HepG2 (cell line): ENCODE data around the gene ITPRIP. TPM values are rescaled to one million over a fixed set of nuclear protein-coding genes. Genes with fewer than 3 reads are reported as not detected.

Source experiments
- ATAC-seq: fragments of 200-7000 bp; cut with Tn5 transposase; 3 replicates; pipeline ENCODE4 v1.9.1; 2020; ENCODE audit warnings: mild to moderate bottlenecking, moderate library complexity
- BruUV-seq: library from RNA; stranded (reverse); fragments of 400-500 nt; replicated peaks from 2 replicates; lab custom pipeline; 2021; lab: Mats Ljungman, UMichigan
- CTCF ChIA-PET: fragments of 300-600 bp; formaldehyde crosslinking; extraction: SDS; loops from one replicate; lab custom pipeline; 2021; ENCODE audit warnings: low total read pairs, inconsistent platforms, low intra/inter-chr PET ratio; lab: Yijun Ruan, JAX
- POLR2A ChIA-PET: fragments of 350-600 bp; sonication (Branson Sonifier 250); formaldehyde crosslinking; loops from one replicate; lab custom pipeline; 2020; ENCODE audit warnings: antibody characterized with exemption, inconsistent platforms; lab: Yijun Ruan, JAX
- DNase-seq: peaks from one replicate; pipeline ENCODE4 v3.0.0-alpha.2; 2015; ENCODE audit warnings: low spot score
- FAIRE-seq: peaks from 3 replicates; lab custom pipeline; 2011; peaks lifted over from hg19 to GRCh38; lab: Jason Lieb, UNC
- H2AFZ ChIP-seq: one replicate; pipeline ENCODE4 v1.6.1; 2011; ENCODE audit warnings: low read length, inconsistent platforms
- H3K27ac ChIP-seq: fragments of 300-600 bp; 3 replicates; pipeline ENCODE4 v1.8.0; 2011; ENCODE audit warnings: mixed run types, mild to moderate bottlenecking, mixed read lengths, low read length, inconsistent platforms; ENCODE audit not compliant: insufficient read depth; ENCODE audit errors: extremely low read length
- H3K27me3 ChIP-seq, 2 experiments: fragments of 200-600 bp in 1 of 2; 2 replicates in 1 of 2; 3 replicates in 1 of 2; pipeline versions ENCODE4 v1.6.0 to v1.8.0; 2011; ENCODE audit warnings: low read length in 2 of 2, mild to moderate bottlenecking in 2 of 2, moderate library complexity in 2 of 2, inconsistent platforms in 1 of 2; ENCODE audit not compliant: insufficient read depth in 2 of 2, control insufficient read depth in 1 of 2
- H3K36me3 ChIP-seq, 2 experiments: fragments of 200-600 bp in 1 of 2; replicated peaks in 1 of 2; 2 replicates in 1 of 2; 3 replicates in 1 of 2; pipeline versions ENCODE4 v1.5.1 to v1.8.0; 2011; ENCODE audit warnings: low read length in 2 of 2, inconsistent platforms in 1 of 2; ENCODE audit not compliant: insufficient read depth in 2 of 2, control insufficient read depth in 1 of 2
- H3K4me1 ChIP-seq: 2 replicates; pipeline ENCODE4 v1.5.1; 2012; ENCODE audit warnings: low read length, inconsistent platforms; ENCODE audit not compliant: insufficient read depth
- H3K4me2 ChIP-seq: 2 replicates; pipeline ENCODE4 v1.6.0; 2011; ENCODE audit warnings: low read depth, low read length, inconsistent platforms
- H3K4me3 ChIP-seq, 3 experiments: fragments of 200-600 bp in 1 of 3; sonication (generic), shearing (Covaris generic) in 1 of 3; replicated peaks in 1 of 3; 2 replicates each; pipeline ENCODE4 v1.5.1; 2011 to 2016; ENCODE audit warnings: low read length in 3 of 3, inconsistent platforms in 2 of 3, low read depth in 2 of 3, mild to moderate bottlenecking in 2 of 3, control low read depth in 1 of 3, mixed read lengths in 1 of 3; ENCODE audit not compliant: insufficient read depth in 1 of 3
- H3K79me2 ChIP-seq: one replicate; pipeline ENCODE4 v1.6.1; 2011; ENCODE audit warnings: low read length, inconsistent platforms; ENCODE audit not compliant: insufficient read depth
- H3K9ac ChIP-seq: 2 replicates; pipeline ENCODE4 v1.6.0; 2011; ENCODE audit warnings: mild to moderate bottlenecking, low read depth, low read length, inconsistent platforms; ENCODE audit not compliant: insufficient read depth
- H3K9me3 ChIP-seq: 2 replicates; pipeline ENCODE4 v1.5.1; 2012; ENCODE audit warnings: mild to moderate bottlenecking, low read length
- H4K20me1 ChIP-seq: 2 replicates; pipeline ENCODE4 v1.6.0; 2011; ENCODE audit warnings: inconsistent platforms, mild to moderate bottlenecking, low read length, moderate library complexity; ENCODE audit not compliant: insufficient read depth
- BORCS8-MEF2B ChIP-seq: sonication (generic); formaldehyde crosslinking; IDR thresholded peaks from 2 replicates; pipeline ENCODE4 v1.8.0; 2022; ENCODE audit warnings: mild to moderate bottlenecking, missing genetic modification reagents
- IKZF1 ChIP-seq: fragments of 450-650 bp; IDR thresholded peaks from 2 replicates; pipeline ENCODE4 v1.7.1; 2016
- SMC3 ChIP-seq: IDR thresholded peaks from 2 replicates; pipeline ENCODE4 v1.6.1; 2011; ENCODE audit warnings: low read length, improper control_type of control experiment
- TRIM24 ChIP-seq: sonication (generic); formaldehyde crosslinking; IDR thresholded peaks from 2 replicates; pipeline ENCODE4 v1.8.0; 2022; ENCODE audit warnings: mild to moderate bottlenecking, missing genetic modification reagents
- ZNF282 ChIP-seq: fragments of 450-650 bp; IDR thresholded peaks from 2 replicates; pipeline ENCODE4 v1.6.1; 2018; ENCODE audit not compliant: partially characterized antibody
- ZNF558 ChIP-seq: sonication (generic); formaldehyde crosslinking; IDR thresholded peaks from 2 replicates; pipeline ENCODE4 v1.9.0; 2022; ENCODE audit warnings: mild to moderate bottlenecking, missing genetic modification reagents, borderline replicate concordance
- whole genome bisulfite sequencing: methylation state at CpG from one replicate; pipeline ENCODE4 v1.1.6; 2017; ENCODE audit warnings: low lambda C conversion rate; 5-methylcytosine and 5-hydroxymethylcytosine counted together
- in situ Hi-C: cut with HindIII; loops from 2 replicates; pipeline ENCODE4 v1.10.0; 2017; ENCODE audit warnings: low pct_unique_long_range_greater_than_20kb; ENCODE audit not compliant: extremely low pct_ligation_motif_present
- intact Hi-C: fragments of 100-400 bp; cut with micrococcal nuclease; formaldehyde crosslinking; loops from one replicate; pipeline ENCODE4 v1.10.0; 2022; ENCODE audit not compliant: unreplicated experiment
- polyA plus RNA-seq, 8 experiments: library from polyadenylated mRNA; depleted of rRNA in 3 of 8; stranded (reverse) in 7 of 8; unstranded in 1 of 8; fragments of >200 nt; fragmentation: Illumina TruSeq in 4 of 8; extraction: Trizol in 4 of 8; gene quantifications; 2 replicates each; pipeline versions ENCODE4 v1.2.1 to v1.2.3, GENCODE V29; 2011 to 2016; ENCODE audit warnings: low read depth in 4 of 8, missing spikeins in 1 of 8, mixed read lengths in 1 of 8; ENCODE audit not compliant: insufficient read depth in 1 of 8
- total RNA-seq, 5 experiments: library from RNA; depleted of rRNA; stranded (reverse); fragments of >200 nt; fragmentation: Illumina TruSeq; extraction: Trizol; gene quantifications; 2 replicates each; pipeline ENCODE4 v1.2.3, GENCODE V29; 2016; ENCODE audit warnings: low read depth in 1 of 5
- TF ChIP-seq, protein P1 (sequence below): sonication (generic); formaldehyde crosslinking; IDR thresholded peaks from 2 replicates; pipeline ENCODE4 v1.5.0; 2020; ENCODE audit warnings: missing genetic modification reagents, mild to moderate bottlenecking, borderline replicate concordance
- TF ChIP-seq, protein P2 (sequence below): sonication (generic); formaldehyde crosslinking; IDR thresholded peaks from 2 replicates; pipeline ENCODE4 v1.4.0; 2020; ENCODE audit warnings: mild to moderate bottlenecking, missing genetic modification reagents
- TF ChIP-seq, protein P3 (sequence below): sonication (generic); formaldehyde crosslinking; IDR thresholded peaks from 2 replicates; pipeline ENCODE4 v1.8.0; 2022; ENCODE audit warnings: mild to moderate bottlenecking, missing genetic modification reagents
- TF ChIP-seq, protein P4 (sequence below): sonication (generic); formaldehyde crosslinking; IDR thresholded peaks from one replicate; pipeline ENCODE4 v1.5.1; 2020; ENCODE audit warnings: mild to moderate bottlenecking, missing genetic modification reagents; ENCODE audit errors: not compliant biosample characterization

The ITPRIP gene
- total and polyA plus RNA-seq, 2 of the 13 experiments (the other 11 are each of a cell fraction or from before 2014, with no cell fraction given): 1.00 to 2.8 TPM

DNA sequence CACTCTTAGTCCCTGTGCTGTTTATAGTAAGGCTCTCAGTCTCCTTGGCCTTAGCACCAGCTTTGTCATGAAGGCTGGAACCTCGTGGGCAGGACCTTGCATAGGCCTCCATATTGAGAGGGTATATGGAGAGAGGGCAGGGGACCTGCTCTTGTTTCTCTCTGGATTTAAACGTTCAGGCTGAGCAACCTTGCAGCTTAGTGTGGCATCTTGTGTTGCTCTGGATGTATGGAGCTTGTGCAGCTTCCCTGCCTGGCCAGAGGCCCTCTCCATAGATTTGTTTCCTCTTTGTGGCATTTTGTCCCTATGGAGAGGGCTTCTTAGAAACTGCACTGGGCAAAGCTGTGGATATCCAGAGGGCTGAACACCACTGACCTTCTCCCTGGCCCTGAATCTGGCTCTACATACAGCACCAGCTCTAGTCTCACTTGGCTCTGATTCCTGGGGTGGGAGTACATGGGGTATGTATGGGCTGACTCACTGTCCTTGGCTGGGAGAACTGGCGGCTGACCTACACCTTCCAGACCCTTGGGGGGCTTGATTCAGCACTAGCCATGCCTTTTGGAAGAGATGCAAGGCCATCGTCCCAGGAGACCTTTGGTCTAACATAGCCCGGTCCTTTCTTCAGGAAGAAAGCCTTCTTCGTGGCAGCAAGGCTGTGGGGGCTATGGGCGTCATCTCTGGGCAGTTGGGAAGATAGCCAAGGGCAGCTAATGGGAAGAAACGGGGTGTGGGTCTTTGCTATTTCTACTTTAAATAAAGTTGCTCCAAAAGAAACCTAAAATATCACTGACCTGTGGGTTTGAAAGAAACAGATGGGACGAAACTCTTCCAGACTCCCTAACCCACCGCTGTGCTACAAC, 30.5 kb downstream of the ITPRIP start:
- in situ Hi-C loops: no loop called here
- H3K4me1 ChIP-seq: peaks cover 23% of the 10 kb centered on the region
- TF ChIP-seq ZNF282 (no peak), ZNF558 (CRISPR knock-in tag) (no peak), SMC3 (no peak), TRIM24 (no peak), IKZF1 (no peak), BORCS8-MEF2B (CRISPR knock-in tag) (no peak)
- TF ChIP-seq, protein P1, sequence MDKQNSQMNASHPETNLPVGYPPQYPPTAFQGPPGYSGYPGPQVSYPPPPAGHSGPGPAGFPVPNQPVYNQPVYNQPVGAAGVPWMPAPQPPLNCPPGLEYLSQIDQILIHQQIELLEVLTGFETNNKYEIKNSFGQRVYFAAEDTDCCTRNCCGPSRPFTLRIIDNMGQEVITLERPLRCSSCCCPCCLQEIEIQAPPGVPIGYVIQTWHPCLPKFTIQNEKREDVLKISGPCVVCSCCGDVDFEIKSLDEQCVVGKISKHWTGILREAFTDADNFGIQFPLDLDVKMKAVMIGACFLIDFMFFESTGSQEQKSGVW (CRISPR knock-in tag): no peak
- TF ChIP-seq, protein P2, sequence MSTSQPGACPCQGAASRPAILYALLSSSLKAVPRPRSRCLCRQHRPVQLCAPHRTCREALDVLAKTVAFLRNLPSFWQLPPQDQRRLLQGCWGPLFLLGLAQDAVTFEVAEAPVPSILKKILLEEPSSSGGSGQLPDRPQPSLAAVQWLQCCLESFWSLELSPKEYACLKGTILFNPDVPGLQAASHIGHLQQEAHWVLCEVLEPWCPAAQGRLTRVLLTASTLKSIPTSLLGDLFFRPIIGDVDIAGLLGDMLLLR (CRISPR knock-in tag): no peak
- TF ChIP-seq, protein P3, sequence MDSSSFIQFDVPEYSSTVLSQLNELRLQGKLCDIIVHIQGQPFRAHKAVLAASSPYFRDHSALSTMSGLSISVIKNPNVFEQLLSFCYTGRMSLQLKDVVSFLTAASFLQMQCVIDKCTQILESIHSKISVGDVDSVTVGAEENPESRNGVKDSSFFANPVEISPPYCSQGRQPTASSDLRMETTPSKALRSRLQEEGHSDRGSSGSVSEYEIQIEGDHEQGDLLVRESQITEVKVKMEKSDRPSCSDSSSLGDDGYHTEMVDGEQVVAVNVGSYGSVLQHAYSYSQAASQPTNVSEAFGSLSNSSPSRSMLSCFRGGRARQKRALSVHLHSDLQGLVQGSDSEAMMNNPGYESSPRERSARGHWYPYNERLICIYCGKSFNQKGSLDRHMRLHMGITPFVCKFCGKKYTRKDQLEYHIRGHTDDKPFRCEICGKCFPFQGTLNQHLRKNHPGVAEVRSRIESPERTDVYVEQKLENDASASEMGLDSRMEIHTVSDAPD: no peak
- TF ChIP-seq, protein P4, sequence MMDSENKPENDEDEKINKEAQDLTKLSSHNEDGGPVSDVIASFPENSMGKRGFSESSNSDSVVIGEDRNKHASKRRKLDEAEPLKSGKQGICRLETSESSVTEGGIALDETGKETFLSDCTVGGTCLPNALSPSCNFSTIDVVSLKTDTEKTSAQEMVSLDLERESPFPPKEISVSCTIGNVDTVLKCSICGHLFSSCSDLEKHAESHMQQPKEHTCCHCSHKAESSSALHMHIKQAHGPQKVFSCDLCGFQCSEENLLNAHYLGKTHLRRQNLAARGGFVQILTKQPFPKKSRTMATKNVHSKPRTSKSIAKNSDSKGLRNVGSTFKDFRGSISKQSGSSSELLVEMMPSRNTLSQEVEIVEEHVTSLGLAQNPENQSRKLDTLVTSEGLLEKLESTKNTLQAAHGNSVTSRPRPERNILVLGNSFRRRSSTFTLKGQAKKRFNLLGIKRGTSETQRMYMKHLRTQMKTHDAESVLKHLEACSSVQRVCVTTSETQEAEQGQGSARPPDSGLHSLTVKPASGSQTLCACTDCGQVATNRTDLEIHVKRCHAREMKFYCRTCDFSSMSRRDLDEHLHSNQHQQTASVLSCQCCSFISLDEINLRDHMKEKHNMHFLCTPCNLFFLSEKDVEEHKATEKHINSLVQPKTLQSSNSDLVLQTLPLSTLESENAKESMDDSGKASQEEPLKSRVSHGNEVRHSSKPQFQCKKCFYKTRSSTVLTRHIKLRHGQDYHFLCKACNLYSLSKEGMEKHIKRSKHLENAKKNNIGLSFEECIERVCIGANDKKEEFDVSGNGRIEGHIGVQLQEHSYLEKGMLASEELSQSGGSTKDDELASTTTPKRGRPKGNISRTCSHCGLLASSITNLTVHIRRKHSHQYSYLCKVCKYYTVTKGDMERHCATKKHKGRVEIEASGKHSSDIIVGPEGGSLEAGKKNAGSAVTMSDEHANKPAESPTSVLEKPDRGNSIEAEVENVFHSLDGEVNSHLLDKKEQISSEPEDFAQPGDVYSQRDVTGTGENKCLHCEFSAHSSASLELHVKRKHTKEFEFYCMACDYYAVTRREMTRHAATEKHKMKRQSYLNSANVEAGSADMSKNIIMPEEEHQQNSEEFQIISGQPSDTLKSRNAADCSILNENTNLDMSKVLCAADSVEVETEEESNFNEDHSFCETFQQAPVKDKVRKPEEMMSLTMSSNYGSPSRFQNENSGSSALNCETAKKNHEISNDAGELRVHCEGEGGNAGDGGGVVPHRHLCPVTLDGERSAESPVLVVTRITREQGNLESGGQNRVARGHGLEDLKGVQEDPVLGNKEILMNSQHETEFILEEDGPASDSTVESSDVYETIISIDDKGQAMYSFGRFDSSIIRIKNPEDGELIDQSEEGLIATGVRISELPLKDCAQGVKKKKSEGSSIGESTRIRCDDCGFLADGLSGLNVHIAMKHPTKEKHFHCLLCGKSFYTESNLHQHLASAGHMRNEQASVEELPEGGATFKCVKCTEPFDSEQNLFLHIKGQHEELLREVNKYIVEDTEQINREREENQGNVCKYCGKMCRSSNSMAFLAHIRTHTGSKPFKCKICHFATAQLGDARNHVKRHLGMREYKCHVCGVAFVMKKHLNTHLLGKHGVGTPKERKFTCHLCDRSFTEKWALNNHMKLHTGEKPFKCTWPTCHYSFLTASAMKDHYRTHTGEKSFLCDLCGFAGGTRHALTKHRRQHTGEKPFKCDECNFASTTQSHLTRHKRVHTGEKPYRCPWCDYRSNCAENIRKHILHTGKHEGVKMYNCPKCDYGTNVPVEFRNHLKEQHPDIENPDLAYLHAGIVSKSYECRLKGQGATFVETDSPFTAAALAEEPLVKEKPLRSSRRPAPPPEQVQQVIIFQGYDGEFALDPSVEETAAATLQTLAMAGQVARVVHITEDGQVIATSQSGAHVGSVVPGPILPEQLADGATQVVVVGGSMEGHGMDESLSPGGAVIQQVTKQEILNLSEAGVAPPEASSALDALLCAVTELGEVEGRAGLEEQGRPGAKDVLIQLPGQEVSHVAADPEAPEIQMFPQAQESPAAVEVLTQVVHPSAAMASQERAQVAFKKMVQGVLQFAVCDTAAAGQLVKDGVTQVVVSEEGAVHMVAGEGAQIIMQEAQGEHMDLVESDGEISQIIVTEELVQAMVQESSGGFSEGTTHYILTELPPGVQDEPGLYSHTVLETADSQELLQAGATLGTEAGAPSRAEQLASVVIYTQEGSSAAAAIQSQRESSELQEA (CRISPR knock-in tag): no peak

More for the DNA sequence above, 30.5 kb downstream of the ITPRIP start:
- H3K4me2 ChIP-seq: no peak overlapping the region
- WGBS: 51% methylated on average over 9 of the region's 10 CpGs
- H2AFZ ChIP-seq: no peak overlapping the region
- H3K27me3 ChIP-seq: no peaks in the 10 kb centered on the region; a peak in 1 of 5 replicates
- ATAC-seq (no peak; the same call in 2 of the 3 replicates), FAIRE-seq (no peak), DNase-seq (no peak)
- H3K79me2 ChIP-seq: no peaks in the 10 kb centered on the region
- BruUV-seq: no TSS peak
- no peaks in the 10 kb centered on the region for H4K20me1 ChIP-seq
- no peaks in the 10 kb centered on the region for H3K9me3 ChIP-seq
- no peak overlapping the region for H3K4me3 ChIP-seq
- no peak overlapping the region for H3K27ac ChIP-seq
- no peak overlapping the region for H3K9ac ChIP-seq
- POLR2A ChIA-PET: no interaction called here
- H3K36me3 ChIP-seq: no peaks in the 10 kb centered on the region; a peak in 1 of 5 replicates
- intact Hi-C loops: no loop called here
- CTCF ChIA-PET: interaction anchor here (3.0 kb wide), 1 partner anchor 42 kb away, joined by 7 read pairs; no protein-coding TSS in a partner anchor
